Stimulated activated CD4-positive, alpha-beta T cell treated with anti-CD3 and anti-CD28 coated beads, Interleukin-15, amount 100 ng/mL, for 1 hour (primary cell): ENCODE data around the gene EYA2.
"Not testable (repeated sequence)": the region's sequence is repeated elsewhere in the genome, so short reads cannot be mapped to it uniquely, and the experiment has no call there.

Experiments used
- DNase-seq, 2 donors: peaks; one replicate each; pipeline ENCODE4 v3.0.0-alpha.2; 2020; ENCODE audit warnings: low read depth in 1 of 2, low spot score in 1 of 2

Gene EYA2

DNA sequence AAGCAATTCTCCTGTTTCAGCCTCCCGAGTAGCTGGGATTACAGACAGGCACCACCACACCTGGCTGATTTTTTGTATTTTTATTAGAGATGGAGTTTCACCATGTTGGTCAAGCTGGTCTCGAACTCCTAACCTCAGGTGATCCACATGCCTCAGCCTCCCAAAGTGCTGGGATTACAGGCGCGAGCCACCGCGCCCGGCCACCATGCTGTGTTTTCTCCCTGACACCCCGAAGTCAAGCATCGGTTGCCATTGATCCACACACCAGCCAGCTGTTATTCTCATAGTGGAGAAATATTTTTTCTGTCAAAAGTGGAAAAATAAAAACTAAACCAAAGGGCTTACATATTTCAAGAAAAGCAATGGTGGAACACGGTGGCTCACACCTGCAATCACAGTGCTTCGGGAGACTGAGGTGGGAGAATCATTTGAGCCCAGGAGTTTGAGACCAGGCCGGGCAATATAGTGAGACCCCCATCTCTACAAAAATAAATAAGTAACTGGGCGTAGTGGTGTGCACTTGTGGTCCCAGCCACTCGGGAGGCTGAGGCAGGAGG is 304.4 kb downstream of the EYA2 start:
- DNase-seq: no peak

DNA sequence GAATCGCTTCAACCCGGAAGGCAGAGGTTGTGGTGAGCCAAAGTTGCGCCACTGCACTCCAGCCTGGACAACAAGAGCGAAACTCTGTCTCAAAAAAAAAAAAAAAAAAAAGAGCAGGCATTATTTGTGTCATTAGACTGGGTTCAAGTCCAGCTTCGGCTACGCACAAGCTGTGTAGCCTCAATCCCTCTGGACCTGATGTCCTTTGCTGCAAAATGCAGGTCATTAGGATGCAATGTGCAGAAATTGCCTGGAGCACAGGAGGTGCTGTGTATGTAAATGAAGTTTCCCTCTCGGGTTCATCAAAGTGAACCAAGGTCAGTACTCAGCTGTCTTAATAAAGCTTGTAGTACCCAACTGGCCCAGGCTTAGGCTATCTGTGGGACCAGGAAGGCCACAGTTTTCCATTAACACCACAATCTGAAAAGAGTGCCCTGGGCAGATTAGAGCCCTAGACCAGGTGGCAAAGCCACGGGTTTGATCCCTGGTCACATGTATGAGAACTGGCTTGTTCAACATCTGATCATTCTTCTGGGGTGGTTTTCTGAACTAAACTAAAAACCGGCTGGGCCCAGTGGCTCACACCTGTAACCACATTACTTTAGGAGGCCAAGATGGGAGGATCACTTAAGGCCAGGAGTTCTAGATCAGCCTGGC is 306.6 kb downstream of the EYA2 start:
- DNase-seq: no peak

DNA sequence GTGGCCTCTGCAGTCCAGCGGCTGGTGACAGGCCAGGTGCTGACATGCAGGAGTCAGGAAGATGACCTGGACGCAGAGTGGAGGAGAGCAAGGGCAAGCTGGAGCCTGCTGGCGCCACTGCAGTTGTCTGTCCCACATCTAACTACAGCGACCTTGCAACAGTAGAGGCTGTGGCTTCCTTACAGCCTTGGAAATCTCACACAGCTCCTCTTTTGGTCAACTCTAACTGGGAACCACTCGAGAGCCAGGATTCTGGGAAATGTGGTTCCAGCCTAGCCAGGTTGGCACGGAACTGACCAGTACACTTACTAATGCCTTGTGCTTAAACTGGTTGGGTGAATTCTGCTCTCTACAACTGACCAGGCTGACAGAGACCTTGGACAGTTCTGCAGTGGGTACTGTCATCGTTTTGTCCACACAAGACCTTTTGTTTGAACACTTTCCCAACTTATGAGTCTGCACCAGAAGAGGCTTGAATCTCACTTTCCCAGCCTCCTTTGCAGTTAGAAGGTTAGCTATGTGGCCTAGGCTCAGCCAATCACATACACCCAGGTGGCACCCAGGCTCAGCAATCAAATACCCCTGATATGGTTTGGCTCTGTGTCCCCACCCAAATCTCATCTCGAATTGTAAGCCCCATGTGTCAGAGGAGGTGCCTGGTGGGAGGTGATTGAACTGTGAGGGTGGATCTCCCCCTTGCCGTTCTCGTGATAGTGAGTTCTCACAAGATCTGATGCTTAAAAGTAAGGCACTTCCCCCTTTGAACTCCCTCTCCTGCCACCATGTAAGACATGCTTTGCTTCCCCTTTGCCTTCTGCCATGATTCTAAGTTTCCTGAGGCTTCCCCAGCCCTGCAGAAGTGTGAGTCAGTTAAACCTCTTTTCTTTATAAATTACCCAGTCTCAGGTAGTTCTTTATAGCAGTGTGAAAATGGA is 308.4 kb downstream of the EYA2 start:
- no peak for DNase-seq

GRCh38 chr20:47204008-47204849 is 309.6 kb downstream of the EYA2 start:
- DNase-seq: no peak

- not testable (repeated sequence) for DNase-seq
Observed at GRCh38 chr20:47204850-47205122, 310.1 kb downstream of the EYA2 start.

DNA sequence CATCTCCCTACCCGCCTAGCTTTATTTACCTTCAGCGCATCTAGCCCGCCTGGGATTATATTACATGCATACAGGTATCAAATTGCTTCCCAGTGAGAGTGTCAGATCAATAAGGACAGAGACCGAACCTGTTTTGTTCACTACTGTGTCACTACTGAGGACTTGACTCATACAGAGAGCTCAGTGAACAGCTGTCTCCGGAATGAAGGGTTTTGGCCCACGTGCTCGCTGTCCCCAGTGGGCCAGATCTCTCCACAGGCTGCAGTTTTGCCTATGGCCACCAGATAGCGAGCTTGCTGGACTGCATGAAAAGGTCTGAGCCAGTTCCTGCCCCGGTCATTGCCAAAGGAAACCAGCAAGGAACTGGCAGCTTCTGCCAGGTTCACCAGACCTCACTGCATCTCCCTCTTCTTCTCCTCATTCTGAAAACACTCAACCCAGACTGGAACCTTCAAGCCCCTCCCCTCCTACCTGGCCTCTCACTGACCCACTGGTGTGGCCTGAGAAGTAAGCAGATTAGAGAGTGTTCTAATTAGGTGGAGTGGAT is 311.0 kb downstream of the EYA2 start:
- no peak for DNase-seq

GRCh38 chr20:47206552-47206951 is 311.9 kb downstream of the EYA2 start:
- DNase-seq: not testable (repeated sequence)

GRCh38 chr20:47206962-47207641 is 312.5 kb downstream of the EYA2 start:
- DNase-seq: no peak

- DNase-seq: no peak
Observed at GRCh38 chr20:47208534-47209174, 314.0 kb downstream of the EYA2 start.

- no peak for DNase-seq
Observed at GRCh38 chr20:47209982-47210381, 315.3 kb downstream of the EYA2 start.

DNA sequence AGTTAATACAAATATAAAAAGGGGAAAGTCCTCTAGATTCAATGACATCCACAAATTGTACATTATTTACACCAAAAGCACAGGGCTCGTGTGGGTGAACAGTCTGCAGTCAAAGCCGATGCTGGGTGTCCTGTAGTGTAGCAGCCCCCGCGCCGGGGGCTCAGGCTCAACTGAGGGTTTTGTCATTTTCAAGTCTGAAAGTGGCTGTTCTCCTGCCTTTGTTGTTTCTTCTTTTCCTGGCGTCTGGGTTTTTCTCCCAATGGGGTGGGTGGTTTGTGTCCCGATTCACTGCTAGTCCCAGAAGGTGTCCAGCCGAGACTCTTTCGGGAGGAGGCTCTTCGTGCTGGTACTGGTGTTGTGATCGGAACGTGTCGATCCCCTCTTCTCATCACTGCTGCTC is 315.8 kb downstream of the EYA2 start:
- no peak for DNase-seq

GRCh38 chr20:47211036-47211435 is 316.4 kb downstream of the EYA2 start:
- no peak for DNase-seq

- no peak for DNase-seq
Observed at GRCh38 chr20:47212606-47213207, 318.1 kb downstream of the EYA2 start.

- no peak for DNase-seq
Observed at GRCh38 chr20:47213966-47214365, 319.3 kb downstream of the EYA2 start.

GRCh38 chr20:47215653-47216397 is 321.2 kb downstream of the EYA2 start:
- DNase-seq: no peak

- no peak for DNase-seq
Observed at GRCh38 chr20:47216819-47217410, 322.3 kb downstream of the EYA2 start.

GRCh38 chr20:47217482-47218446 is 323.1 kb downstream of the EYA2 start:
- DNase-seq: no peak
